ENCODE results near the gene FBRSL1.
"Not testable (repeated sequence)": the region's sequence is repeated elsewhere in the genome, so short reads cannot be mapped to it uniquely, and the experiment has no call there.

The FBRSL1 gene

GRCh38 chr12:132454193-132454932, 35.6 kb upstream of the FBRSL1 start:
- no peak for DNase-seq

GRCh38 chr12:132454933-132455418, 35.0 kb upstream of the FBRSL1 start:
- no peak for DNase-seq

- no peak for DNase-seq
Observed at GRCh38 chr12:132455565-132455964, 34.4 kb upstream of the FBRSL1 start.

GRCh38 chr12:132456186-132456943, 33.6 kb upstream of the FBRSL1 start:
- DNase-seq, result no peak

GRCh38 chr12:132456944-132457495, 32.9 kb upstream of the FBRSL1 start:
- DNase-seq, result no peak

- DNase-seq, result no peak
Observed at GRCh38 chr12:132458441-132458840, 31.5 kb upstream of the FBRSL1 start.

GRCh38 chr12:132458846-132459641, 30.9 kb upstream of the FBRSL1 start:
- DNase-seq, result no peak

- no peak for DNase-seq
Observed at GRCh38 chr12:132460571-132460970, 29.4 kb upstream of the FBRSL1 start.

GRCh38 chr12:132461526-132461925, 28.4 kb upstream of the FBRSL1 start:
- DNase-seq, result no peak

GRCh38 chr12:132462788-132463187, 27.2 kb upstream of the FBRSL1 start:
- no peak for DNase-seq

- not testable (repeated sequence) for DNase-seq
Observed at GRCh38 chr12:132463284-132463924, 26.5 kb upstream of the FBRSL1 start.

GRCh38 chr12:132464304-132464703, 25.6 kb upstream of the FBRSL1 start:
- DNase-seq, result not testable (repeated sequence)

- DNase-seq, result no peak
Observed at GRCh38 chr12:132464820-132465219, 25.1 kb upstream of the FBRSL1 start.

- no peak for DNase-seq
Observed at GRCh38 chr12:132465269-132466190, 24.4 kb upstream of the FBRSL1 start.

- DNase-seq, result no peak
Observed at GRCh38 chr12:132466241-132467201, 23.4 kb upstream of the FBRSL1 start.

GRCh38 chr12:132467511-132467910, 22.4 kb upstream of the FBRSL1 start:
- no peak for DNase-seq

- DNase-seq, result no peak
Observed at GRCh38 chr12:132469423-132469822, 20.5 kb upstream of the FBRSL1 start.

- no peak for DNase-seq
Observed at GRCh38 chr12:132470397-132470796, 19.6 kb upstream of the FBRSL1 start.

- DNase-seq, result no peak
Observed at GRCh38 chr12:132471011-132471857, 18.7 kb upstream of the FBRSL1 start.

Measured in fibroblast of skin of right biceps (primary cell).